Measurements from ENCODE around the gene LIMS2. TPM values are rescaled to one million over a fixed set of nuclear protein-coding genes. Genes with fewer than 3 reads are reported as not detected.

The LIMS2 gene
- total RNA-seq, 2 donors from 2014 or later: 6.6 to 37.2 TPM

DNA sequence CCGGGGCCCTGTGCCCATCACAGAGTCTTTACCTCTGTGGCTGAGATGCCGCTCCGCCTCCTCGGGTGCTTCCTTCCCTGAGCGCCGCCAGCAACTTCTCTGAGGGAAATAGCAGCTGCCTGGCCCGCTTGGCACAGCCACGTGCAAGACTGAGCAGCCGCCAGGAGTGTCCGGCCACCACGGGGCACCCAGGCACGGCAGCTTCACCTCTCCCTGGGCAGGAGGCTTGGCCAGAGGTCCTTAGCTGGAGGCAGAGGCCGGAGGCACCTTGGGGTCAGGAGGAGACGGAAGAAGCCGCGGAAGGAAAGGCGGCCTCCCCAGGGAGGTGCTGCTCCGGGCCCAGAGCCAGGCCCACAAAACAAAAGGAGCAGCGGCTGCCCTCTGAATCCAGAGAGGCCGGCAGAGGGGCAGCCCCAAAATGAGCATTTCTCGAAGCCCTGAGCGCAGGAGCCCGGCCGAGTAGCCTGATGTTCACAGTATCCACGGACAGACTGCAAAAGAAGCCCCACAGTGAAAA is 6.0 kb upstream of the LIMS2 start:
- no peak overlapping the region for H3K27ac ChIP-seq
- DNase-seq: no peak
- no peak overlapping the region for H3K9ac ChIP-seq (ENCODE audit: low read depth in 2 of 2, low read length in 2 of 2)
- intact Hi-C loops (cut with DNase I): no loop called here
- H3K27me3 ChIP-seq: peaks cover 4% of the 10 kb centered on the region
- no peaks in the 10 kb centered on the region for H3K36me3 ChIP-seq
- H3K4me3 ChIP-seq: no peak overlapping the region
- H3K4me1 ChIP-seq: no peaks in the 10 kb centered on the region
- H3K9me3 ChIP-seq: no peaks in the 10 kb centered on the region
- TF ChIP-seq, protein P1, sequence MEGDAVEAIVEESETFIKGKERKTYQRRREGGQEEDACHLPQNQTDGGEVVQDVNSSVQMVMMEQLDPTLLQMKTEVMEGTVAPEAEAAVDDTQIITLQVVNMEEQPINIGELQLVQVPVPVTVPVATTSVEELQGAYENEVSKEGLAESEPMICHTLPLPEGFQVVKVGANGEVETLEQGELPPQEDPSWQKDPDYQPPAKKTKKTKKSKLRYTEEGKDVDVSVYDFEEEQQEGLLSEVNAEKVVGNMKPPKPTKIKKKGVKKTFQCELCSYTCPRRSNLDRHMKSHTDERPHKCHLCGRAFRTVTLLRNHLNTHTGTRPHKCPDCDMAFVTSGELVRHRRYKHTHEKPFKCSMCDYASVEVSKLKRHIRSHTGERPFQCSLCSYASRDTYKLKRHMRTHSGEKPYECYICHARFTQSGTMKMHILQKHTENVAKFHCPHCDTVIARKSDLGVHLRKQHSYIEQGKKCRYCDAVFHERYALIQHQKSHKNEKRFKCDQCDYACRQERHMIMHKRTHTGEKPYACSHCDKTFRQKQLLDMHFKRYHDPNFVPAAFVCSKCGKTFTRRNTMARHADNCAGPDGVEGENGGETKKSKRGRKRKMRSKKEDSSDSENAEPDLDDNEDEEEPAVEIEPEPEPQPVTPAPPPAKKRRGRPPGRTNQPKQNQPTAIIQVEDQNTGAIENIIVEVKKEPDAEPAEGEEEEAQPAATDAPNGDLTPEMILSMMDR (IDR thresholded peaks at IDR 0.05): no peak

DNA sequence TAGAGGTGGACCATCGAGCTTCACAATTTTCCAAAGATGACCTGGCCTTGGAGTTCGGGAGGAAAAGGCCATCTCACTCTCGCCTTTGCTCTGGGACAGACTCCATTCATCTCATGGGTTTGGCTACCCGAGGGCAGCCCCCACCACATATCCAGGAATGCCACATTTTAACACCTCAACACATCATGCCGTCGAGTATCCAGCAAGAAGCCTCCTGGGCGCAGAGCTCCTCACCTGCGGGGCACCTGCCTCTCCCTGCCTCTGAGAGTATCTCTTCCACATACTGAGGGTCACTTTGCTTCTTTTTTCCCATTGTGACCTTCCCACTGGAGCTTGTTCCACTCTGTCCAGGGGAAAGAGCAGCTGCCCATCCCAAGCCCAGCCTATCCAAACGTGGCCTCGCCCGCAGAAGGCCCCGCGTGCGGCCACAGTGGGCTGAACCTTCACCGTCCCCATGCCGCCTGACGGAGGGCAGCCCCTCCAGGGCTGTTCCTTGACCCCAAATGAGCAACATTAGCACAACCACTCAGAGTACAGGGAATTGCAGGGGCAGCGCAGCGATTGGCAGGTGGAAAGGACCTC is 5.5 kb upstream of the LIMS2 start:
- H3K27ac ChIP-seq: no peak overlapping the region
- TF ChIP-seq, protein P1 (IDR thresholded peaks at IDR 0.05): no peak
- peaks cover 8% of the 10 kb centered on the region for H3K27me3 ChIP-seq
- no peaks in the 10 kb centered on the region for H3K4me1 ChIP-seq
- H3K9me3 ChIP-seq: no peaks in the 10 kb centered on the region
- no peaks in the 10 kb centered on the region for H3K36me3 ChIP-seq
- no peak for DNase-seq
- intact Hi-C loops (cut with DNase I): no loop called here
- H3K4me3 ChIP-seq: no peak overlapping the region
- no peak overlapping the region for H3K9ac ChIP-seq (ENCODE audit: low read depth in 2 of 2, low read length in 2 of 2)

GRCh38 chr2:127679680-127680361 is 4.5 kb upstream of the LIMS2 start:
- H3K27ac ChIP-seq: no peak overlapping the region
- TF ChIP-seq, protein P1 (IDR thresholded peaks at IDR 0.05): no peak
- DNase-seq: no peak
- peaks cover 16% of the 10 kb centered on the region for H3K27me3 ChIP-seq
- no peaks in the 10 kb centered on the region for H3K9me3 ChIP-seq
- H3K4me1 ChIP-seq: no peaks in the 10 kb centered on the region
- intact Hi-C loops (cut with DNase I): no loop called here
- no peak overlapping the region for H3K9ac ChIP-seq (ENCODE audit: low read depth in 2 of 2, low read length in 2 of 2)
- H3K4me3 ChIP-seq: no peak overlapping the region
- H3K36me3 ChIP-seq: no peaks in the 10 kb centered on the region

DNA sequence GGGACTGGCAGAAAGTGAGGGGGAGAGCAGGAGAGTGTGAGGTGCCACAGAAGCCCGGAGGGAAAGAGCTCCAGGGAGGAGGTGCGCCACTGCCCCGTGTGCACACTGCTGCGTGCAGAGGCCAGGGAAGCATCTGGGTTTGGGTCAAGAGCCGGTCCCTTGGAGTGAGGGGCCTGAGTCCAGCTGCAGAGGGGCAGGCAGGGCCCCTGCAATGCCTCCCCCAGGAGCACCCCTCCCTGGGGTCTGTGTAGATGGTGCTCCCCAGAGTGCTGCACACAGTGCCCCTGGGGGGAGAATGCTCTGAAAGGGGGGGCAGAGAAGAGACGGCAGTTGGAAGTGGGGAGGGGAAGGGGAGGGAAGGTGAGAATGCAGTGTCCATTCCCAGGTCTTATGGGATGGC is 3.7 kb upstream of the LIMS2 start:
- intact Hi-C loops (cut with DNase I): no loop called here
- Histone ChIP-seq H3K9ac (ENCODE audit: low read depth in 2 of 2, low read length in 2 of 2) (no peak overlapping the region), H3K4me1 (no peaks in the 10 kb centered on the region), H3K9me3 (no peaks in the 10 kb centered on the region), H3K27ac (no peak overlapping the region), H3K36me3 (no peaks in the 10 kb centered on the region), H3K27me3 (peaks cover 24% of the 10 kb centered on the region), H3K4me3 (no peak overlapping the region)
- TF ChIP-seq, protein P1 (IDR thresholded peaks at IDR 0.05): no peak
- DNase-seq: no peak

- H3K4me1 ChIP-seq: no peaks in the 10 kb centered on the region
- H3K36me3 ChIP-seq: no peaks in the 10 kb centered on the region
- H3K4me3 ChIP-seq: no peak overlapping the region
- peaks cover 24% of the 10 kb centered on the region for H3K27me3 ChIP-seq
- H3K9ac ChIP-seq (ENCODE audit: low read depth in 2 of 2, low read length in 2 of 2): no peak overlapping the region
- TF ChIP-seq, protein P1 (IDR thresholded peaks at IDR 0.05): no peak
- no peak overlapping the region for H3K27ac ChIP-seq
- no peak for DNase-seq
- intact Hi-C loops (cut with DNase I): no loop called here
- no peaks in the 10 kb centered on the region for H3K9me3 ChIP-seq
These were observed 3.2 kb upstream of the LIMS2 start for GRCh38 chr2:127678531-127678930.

Measured in colonic mucosa (tissue), 4 donors.